Measurements from ENCODE around the gene STK11. TPM values are rescaled to one million over a fixed set of nuclear protein-coding genes. Genes with fewer than 3 reads are reported as not detected.

STK11 gene
- polyA plus RNA-seq, 1 donor from 2014 or later = 51.6 TPM

DNA sequence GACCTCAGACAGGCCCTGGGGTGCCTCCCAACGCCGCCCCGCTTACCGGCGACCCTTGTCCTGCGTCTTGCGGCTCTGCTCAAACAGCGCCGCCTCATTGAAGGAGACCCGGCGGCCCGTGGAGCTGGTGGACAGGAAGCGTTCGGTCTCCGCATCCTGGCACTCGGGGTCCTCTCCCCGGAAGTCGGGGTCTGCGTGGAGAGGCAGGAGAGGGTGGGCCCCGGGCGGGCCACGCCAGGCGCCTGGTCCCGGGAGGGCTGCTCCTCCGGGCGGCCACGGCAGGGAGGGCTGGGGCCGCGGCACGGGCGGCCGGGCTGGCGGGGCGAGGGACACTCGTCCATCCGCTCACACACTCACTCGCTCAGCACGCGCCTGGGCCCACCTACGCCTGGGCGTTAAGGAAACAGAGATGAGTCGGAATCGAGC lies 29.4 kb downstream of the STK11 start:
- peaks cover 13% of the 10 kb centered on the region for H3K79me2 ChIP-seq (replicated peaks; ENCODE audit: insufficient read depth, low read length)
- H3F3A ChIP-seq (ENCODE audit: insufficient read depth, low read length, poor library complexity, severe bottlenecking) = peaks cover 4% of the 10 kb centered on the region
- no peak overlapping the region for H3K4me2 ChIP-seq (ENCODE audit: low read length)
- H3K9ac ChIP-seq (ENCODE audit: low read length) = no peak overlapping the region
- no peak for TF ChIP-seq RAD21 (conservative IDR thresholded peaks at IDR 0.05)
- no peak for TF ChIP-seq EZH2 (IDR thresholded peaks at IDR 0.05; ENCODE audit: borderline replicate concordance, insufficient read depth, low read length, poor library complexity, severe bottlenecking)
- H3K27me3 ChIP-seq (ENCODE audit: insufficient read depth, low read depth, low read length) = no peaks in the 10 kb centered on the region
- no peaks in the 10 kb centered on the region for H3K9me2 ChIP-seq (ENCODE audit: insufficient read depth, low read length)
- H3K4me3 ChIP-seq (ENCODE audit: low read length) = no peak overlapping the region
- H4K20me1 ChIP-seq (ENCODE audit: insufficient read depth) = no peaks in the 10 kb centered on the region
- no peak overlapping the region for H2AFZ ChIP-seq (ENCODE audit: low read depth, low read length)
- no peak overlapping the region for H3K27ac ChIP-seq (ENCODE audit: low read length)
- H3K9me3 ChIP-seq (ENCODE audit: low read length) = no peaks in the 10 kb centered on the region
- H3K36me3 ChIP-seq (ENCODE audit: insufficient read depth, low read length) = no peaks in the 10 kb centered on the region

DNA sequence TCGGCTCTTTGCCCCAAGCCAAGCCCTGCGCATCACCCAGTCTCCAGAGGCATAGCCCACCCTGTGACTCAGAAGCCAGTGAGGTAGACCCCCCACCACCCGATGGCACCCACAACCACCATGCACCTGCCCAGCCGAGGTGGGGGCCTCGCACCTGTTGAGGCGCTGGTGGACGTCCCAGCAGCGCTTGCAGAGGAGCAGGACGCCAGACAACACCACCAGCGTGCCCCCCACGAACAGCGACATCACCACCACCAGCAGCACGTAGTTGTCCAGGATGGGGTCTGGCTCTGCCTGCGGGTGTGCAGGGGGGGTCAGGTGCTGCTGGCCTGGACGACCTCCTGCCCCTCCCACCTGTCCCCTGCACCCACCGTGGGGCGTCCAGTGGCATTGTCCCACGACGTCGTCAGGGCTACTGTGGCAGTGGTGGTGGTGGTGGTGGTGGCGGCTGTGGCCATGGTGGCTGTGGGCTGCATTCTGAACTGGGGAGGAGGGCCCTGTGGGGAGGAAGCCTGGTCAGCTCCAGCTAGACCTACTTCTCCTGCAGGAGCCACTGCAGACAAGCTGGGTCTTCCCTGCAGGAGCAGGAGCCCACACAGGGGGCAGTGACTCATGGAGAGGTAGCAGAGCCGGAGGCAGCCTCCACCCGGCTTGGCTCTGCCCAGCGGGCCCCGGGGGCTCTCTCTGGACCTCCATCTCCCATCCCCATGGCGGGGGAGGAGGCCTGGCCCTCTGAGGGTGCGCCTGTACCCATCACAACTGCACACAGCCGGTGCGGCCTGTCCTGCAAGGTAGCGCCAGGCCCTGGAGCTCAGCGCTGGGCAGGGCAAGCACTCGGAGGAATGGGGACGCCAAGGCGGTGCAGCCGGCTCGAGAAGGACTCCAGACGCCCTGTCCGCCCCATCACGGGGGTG lies 30.3 kb downstream of the STK11 start:
- Histone ChIP-seq H3K9ac (ENCODE audit: low read length) (peak overlapping the region; percentile 93), H3K27ac (ENCODE audit: low read length) (peak overlapping the region; percentile 78), H4K20me1 (ENCODE audit: insufficient read depth) (no peaks in the 10 kb centered on the region), H3K4me2 (ENCODE audit: low read length) (peak overlapping the region; percentile 82), H3K27me3 (ENCODE audit: insufficient read depth, low read depth, low read length) (no peaks in the 10 kb centered on the region), H3K79me2 (replicated peaks; ENCODE audit: insufficient read depth, low read length) (peaks cover 13% of the 10 kb centered on the region), H3F3A (ENCODE audit: insufficient read depth, low read length, poor library complexity, severe bottlenecking) (peaks cover 4% of the 10 kb centered on the region), H3K9me3 (ENCODE audit: low read length) (no peaks in the 10 kb centered on the region), H3K4me3 (ENCODE audit: low read length) (peak overlapping the region; percentile 85), H3K36me3 (ENCODE audit: insufficient read depth, low read length) (no peaks in the 10 kb centered on the region), H2AFZ (ENCODE audit: low read depth, low read length) (no peak overlapping the region), H3K9me2 (ENCODE audit: insufficient read depth, low read length) (no peaks in the 10 kb centered on the region)
- no peak for TF ChIP-seq RAD21 (conservative IDR thresholded peaks at IDR 0.05)
- TF ChIP-seq, protein P1, sequence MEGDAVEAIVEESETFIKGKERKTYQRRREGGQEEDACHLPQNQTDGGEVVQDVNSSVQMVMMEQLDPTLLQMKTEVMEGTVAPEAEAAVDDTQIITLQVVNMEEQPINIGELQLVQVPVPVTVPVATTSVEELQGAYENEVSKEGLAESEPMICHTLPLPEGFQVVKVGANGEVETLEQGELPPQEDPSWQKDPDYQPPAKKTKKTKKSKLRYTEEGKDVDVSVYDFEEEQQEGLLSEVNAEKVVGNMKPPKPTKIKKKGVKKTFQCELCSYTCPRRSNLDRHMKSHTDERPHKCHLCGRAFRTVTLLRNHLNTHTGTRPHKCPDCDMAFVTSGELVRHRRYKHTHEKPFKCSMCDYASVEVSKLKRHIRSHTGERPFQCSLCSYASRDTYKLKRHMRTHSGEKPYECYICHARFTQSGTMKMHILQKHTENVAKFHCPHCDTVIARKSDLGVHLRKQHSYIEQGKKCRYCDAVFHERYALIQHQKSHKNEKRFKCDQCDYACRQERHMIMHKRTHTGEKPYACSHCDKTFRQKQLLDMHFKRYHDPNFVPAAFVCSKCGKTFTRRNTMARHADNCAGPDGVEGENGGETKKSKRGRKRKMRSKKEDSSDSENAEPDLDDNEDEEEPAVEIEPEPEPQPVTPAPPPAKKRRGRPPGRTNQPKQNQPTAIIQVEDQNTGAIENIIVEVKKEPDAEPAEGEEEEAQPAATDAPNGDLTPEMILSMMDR (IDR thresholded peaks at IDR 0.05; ENCODE audit: poor library complexity, severe bottlenecking) = no peak
- TF ChIP-seq SMC3 (conservative IDR thresholded peaks at IDR 0.05; ENCODE audit: poor library complexity) = no peak
- no peak for TF ChIP-seq POLR2AphosphoS5 (IDR thresholded peaks at IDR 0.05)
- TF ChIP-seq EZH2 (IDR thresholded peaks at IDR 0.05; ENCODE audit: borderline replicate concordance, insufficient read depth, low read length, poor library complexity, severe bottlenecking) = no peak
- no peak for TF ChIP-seq MXI1 (conservative IDR thresholded peaks at IDR 0.05; ENCODE audit: poor library complexity, severe bottlenecking)
- TF ChIP-seq TAF1 (IDR thresholded peaks at IDR 0.05; ENCODE audit: low read depth) = no peak
- no peak for TF ChIP-seq REST (IDR thresholded peaks at IDR 0.05; ENCODE audit: borderline replicate concordance)
- TF ChIP-seq EP300 (conservative IDR thresholded peaks at IDR 0.05; ENCODE audit: poor library complexity, severe bottlenecking) = no peak

Data from neural cell (in vitro differentiated cells).